Hematopoietic multipotent progenitor cell treated with erythropoietin and hydrocortisone succinate and interleukin-3 and kit ligand, for 17 days (in vitro differentiated cells): ENCODE data around the gene IL12A.

Experiments
- DNase-seq: peaks from one replicate; pipeline ENCODE4 v3.0.0-alpha.2; 2015; ENCODE audit warnings: low spot score

IL12A gene

GRCh38 chr3:159988617-159989271, at the start of gene IL12A:
Gene IL12A (plus strand): TSS chr3:159988835.
- DNase-seq = peak; percentile 60

GRCh38 chr3:159941038-159942000, 47.3 kb upstream of the IL12A start:
- DNase-seq = no peak

- DNase-seq = no peak
These were observed 43.9 kb upstream of the IL12A start for GRCh38 chr3:159944781-159945180.

- no peak for DNase-seq
These were observed 42.7 kb upstream of the IL12A start for GRCh38 chr3:159945930-159946329.

GRCh38 chr3:159947220-159947619, 41.4 kb upstream of the IL12A start:
- DNase-seq = no peak

- DNase-seq = no peak
These were observed 40.0 kb upstream of the IL12A start for GRCh38 chr3:159948429-159949144.

- DNase-seq = no peak
These were observed 38.3 kb upstream of the IL12A start for GRCh38 chr3:159950156-159950898.

- no peak for DNase-seq
These were observed 37.1 kb upstream of the IL12A start for GRCh38 chr3:159951540-159951939.

GRCh38 chr3:159953325-159954085, 35.1 kb upstream of the IL12A start:
- no peak for DNase-seq

GRCh38 chr3:159960188-159961148, 28.2 kb upstream of the IL12A start:
- no peak for DNase-seq

GRCh38 chr3:159964166-159964973, 24.3 kb upstream of the IL12A start:
- DNase-seq = no peak

- no peak for DNase-seq
These were observed 17.3 kb upstream of the IL12A start for GRCh38 chr3:159971311-159971710.

- DNase-seq = no peak
These were observed 11.3 kb upstream of the IL12A start for GRCh38 chr3:159977295-159977694.

- no peak for DNase-seq
These were observed 10.3 kb upstream of the IL12A start for GRCh38 chr3:159978353-159978752.

GRCh38 chr3:159978918-159979703, 9.5 kb upstream of the IL12A start:
- no peak for DNase-seq

- DNase-seq = no peak
These were observed 6.1 kb upstream of the IL12A start for GRCh38 chr3:159982442-159982974.

- no peak for DNase-seq
These were observed 1.3 kb upstream of the IL12A start for GRCh38 chr3:159987291-159987711.
